ENCODE data around the gene ELK4. TPM values are rescaled to one million over a fixed set of nuclear protein-coding genes. Genes with fewer than 3 reads are reported as not detected.

Gene ELK4
- total RNA-seq, 1 experiment from 2014 or later, result 16.5 TPM

GRCh38 chr1:205582471-205583291, 49.1 kb downstream of the ELK4 start:
- no peak for DNase-seq
- H3K4me3 ChIP-seq, result no peak overlapping the region
- H3K27me3 ChIP-seq, result peaks cover 17% of the 10 kb centered on the region; the same call in 1 of the 2 replicates
- no peaks in the 10 kb centered on the region for H3K36me3 ChIP-seq
- no peaks in the 10 kb centered on the region for H3K9me3 ChIP-seq

- Histone ChIP-seq H3K27me3 (peaks cover 23% of the 10 kb centered on the region; the same call in 1 of the 2 replicates), H3K4me3 (no peak overlapping the region)
- DNase-seq, result no peak
Observed at GRCh38 chr1:205582046-205582445, 49.8 kb downstream of the ELK4 start.

GRCh38 chr1:205581321-205581980, 50.4 kb downstream of the ELK4 start:
- Histone ChIP-seq H3K4me3 (no peak overlapping the region), H3K36me3 (no peaks in the 10 kb centered on the region), H3K27me3 (peaks cover 26% of the 10 kb centered on the region), H3K9me3 (no peaks in the 10 kb centered on the region)
- DNase-seq, result no peak

More at GRCh38 chr1:205582046-205582445, 49.8 kb downstream of the ELK4 start:
- no peaks in the 10 kb centered on the region for H3K9me3 ChIP-seq
- H3K36me3 ChIP-seq, result no peaks in the 10 kb centered on the region

- Histone ChIP-seq H3K27me3 (peaks cover 26% of the 10 kb centered on the region), H3K9me3 (no peaks in the 10 kb centered on the region), H3K36me3 (no peaks in the 10 kb centered on the region), H3K4me3 (no peak overlapping the region)
- no peak for DNase-seq
Observed at GRCh38 chr1:205580923-205581180, 51.0 kb downstream of the ELK4 start.

GRCh38 chr1:205580140-205580922, 51.5 kb downstream of the ELK4 start:
- no peak for DNase-seq
- Histone ChIP-seq H3K4me3 (no peak overlapping the region), H3K9me3 (no peaks in the 10 kb centered on the region), H3K27me3 (peaks cover 26% of the 10 kb centered on the region), H3K36me3 (no peaks in the 10 kb centered on the region)

GRCh38 chr1:205579711-205580110, 52.1 kb downstream of the ELK4 start:
- DNase-seq, result no peak
- Histone ChIP-seq H3K36me3 (no peaks in the 10 kb centered on the region), H3K27me3 (peaks cover 30% of the 10 kb centered on the region), H3K4me3 (no peak overlapping the region), H3K9me3 (no peaks in the 10 kb centered on the region)

- Histone ChIP-seq H3K4me3 (no peak overlapping the region), H3K27me3 (peaks cover 36% of the 10 kb centered on the region), H3K9me3 (no peaks in the 10 kb centered on the region), H3K36me3 (no peaks in the 10 kb centered on the region)
- no peak for DNase-seq
Observed at GRCh38 chr1:205578780-205579571, 52.8 kb downstream of the ELK4 start.

GRCh38 chr1:205577874-205578658, 53.7 kb downstream of the ELK4 start:
- H3K9me3 ChIP-seq, result no peaks in the 10 kb centered on the region
- H3K27me3 ChIP-seq, result peaks cover 43% of the 10 kb centered on the region
- no peaks in the 10 kb centered on the region for H3K36me3 ChIP-seq
- H3K4me3 ChIP-seq, result no peak overlapping the region
- DNase-seq, result no peak

- DNase-seq, result no peak
- H3K9me3 ChIP-seq, result no peaks in the 10 kb centered on the region
- H3K36me3 ChIP-seq, result no peaks in the 10 kb centered on the region
- no peak overlapping the region for H3K4me3 ChIP-seq
- peaks cover 50% of the 10 kb centered on the region for H3K27me3 ChIP-seq
Observed at GRCh38 chr1:205576805-205577761, 54.7 kb downstream of the ELK4 start.

GRCh38 chr1:205576011-205576410, 55.8 kb downstream of the ELK4 start:
- Histone ChIP-seq H3K27me3 (peaks cover 61% of the 10 kb centered on the region), H3K36me3 (no peaks in the 10 kb centered on the region), H3K4me3 (no peak overlapping the region), H3K9me3 (no peaks in the 10 kb centered on the region)
- DNase-seq, result no peak

- Histone ChIP-seq H3K36me3 (no peaks in the 10 kb centered on the region), H3K27me3 (peaks cover 67% of the 10 kb centered on the region), H3K9me3 (no peaks in the 10 kb centered on the region), H3K4me3 (no peak overlapping the region)
- DNase-seq, result no peak
Observed at GRCh38 chr1:205575294-205575885, 56.4 kb downstream of the ELK4 start.

GRCh38 chr1:205572421-205572820, 59.4 kb downstream of the ELK4 start:
- no peak overlapping the region for H3K4me3 ChIP-seq
- H3K27me3 ChIP-seq, result peaks cover 72% of the 10 kb centered on the region
- no peak for DNase-seq
- H3K36me3 ChIP-seq, result no peaks in the 10 kb centered on the region
- no peaks in the 10 kb centered on the region for H3K9me3 ChIP-seq

- DNase-seq, result no peak
- Histone ChIP-seq H3K4me3 (no peak overlapping the region), H3K27me3 (peaks cover 72% of the 10 kb centered on the region), H3K9me3 (no peaks in the 10 kb centered on the region), H3K36me3 (no peaks in the 10 kb centered on the region)
Observed at GRCh38 chr1:205571747-205572146, 60.1 kb downstream of the ELK4 start.

- DNase-seq, result no peak
- peaks cover 78% of the 10 kb centered on the region for H3K27me3 ChIP-seq
- H3K36me3 ChIP-seq, result no peaks in the 10 kb centered on the region
- no peak overlapping the region for H3K4me3 ChIP-seq
- H3K9me3 ChIP-seq, result no peaks in the 10 kb centered on the region
Observed at GRCh38 chr1:205570796-205571537, 60.8 kb downstream of the ELK4 start.
